ENCODE results near the gene BABAM1.

Gene BABAM1

GRCh38 chr19:17303940-17304267 is 36.7 kb downstream of the BABAM1 start:
- no peak for DNase-seq (ENCODE audit: low read depth)

- no peak for DNase-seq (ENCODE audit: low read depth)
Measured at GRCh38 chr19:17304386-17305215, 37.4 kb downstream of the BABAM1 start.

GRCh38 chr19:17305216-17305516 is 37.9 kb downstream of the BABAM1 start:
- DNase-seq (ENCODE audit: low read depth) = no peak

- peak; percentile 74 for DNase-seq (ENCODE audit: low read depth)
Measured at GRCh38 chr19:17305517-17306284, 38.5 kb downstream of the BABAM1 start, which contains the start of gene MRPL34. TSS of gene MRPL34 (plus strand) at chr19:17305872. CDS start at chr19:17305893, 21 bp downstream.

GRCh38 chr19:17306285-17306714 is 39.1 kb downstream of the BABAM1 start:
- no peak for DNase-seq (ENCODE audit: low read depth)

- no peak for DNase-seq (ENCODE audit: low read depth)
Measured at GRCh38 chr19:17307876-17308377, 40.7 kb downstream of the BABAM1 start.

- DNase-seq (ENCODE audit: low read depth) = peak; percentile 78
Measured at GRCh38 chr19:17309198-17309964, 42.1 kb downstream of the BABAM1 start, which contains the start of gene DDA1. TSS of gene DDA1 (plus strand) at chr19:17309563. CDS start at chr19:17309655, 92 bp downstream.

- no peak for DNase-seq (ENCODE audit: low read depth)
Measured at GRCh38 chr19:17309965-17310461, 42.8 kb downstream of the BABAM1 start.

- DNase-seq (ENCODE audit: low read depth) = no peak
Measured at GRCh38 chr19:17311455-17312188, 44.4 kb downstream of the BABAM1 start.

GRCh38 chr19:17312189-17313113 is 45.2 kb downstream of the BABAM1 start:
- no peak for DNase-seq (ENCODE audit: low read depth)

- DNase-seq (ENCODE audit: low read depth) = no peak
Measured at GRCh38 chr19:17314007-17314593, 46.9 kb downstream of the BABAM1 start.

- DNase-seq (ENCODE audit: low read depth) = no peak
Measured at GRCh38 chr19:17318966-17319365, 51.7 kb downstream of the BABAM1 start.

GRCh38 chr19:17319473-17320238 is 52.4 kb downstream of the BABAM1 start:
- no peak for DNase-seq (ENCODE audit: low read depth)

GRCh38 chr19:17320435-17320834 is 53.2 kb downstream of the BABAM1 start:
- no peak for DNase-seq (ENCODE audit: low read depth)

- no peak for DNase-seq (ENCODE audit: low read depth)
Measured at GRCh38 chr19:17321655-17322489, 54.6 kb downstream of the BABAM1 start.

- DNase-seq (ENCODE audit: low read depth) = no peak
Measured at GRCh38 chr19:17322854-17323253, 55.6 kb downstream of the BABAM1 start.

- no peak for DNase-seq (ENCODE audit: low read depth)
Measured at GRCh38 chr19:17323300-17323963, 56.2 kb downstream of the BABAM1 start.

- no peak for DNase-seq (ENCODE audit: low read depth)
Measured at GRCh38 chr19:17323964-17324332, 56.7 kb downstream of the BABAM1 start.
